ENCODE measurements around the gene ATN1. TPM values are rescaled to one million over a fixed set of nuclear protein-coding genes. Genes with fewer than 3 reads are reported as not detected.
A peak's percentile ranks its signal among the peaks of the same experiment; 100 is the strongest.

The ATN1 gene
- total and polyA plus RNA-seq, 2 of the 8 experiments (the other 6 are each of a cell fraction or from before 2014, with no cell fraction given), result 20.6 to 73.4 TPM

DNA sequence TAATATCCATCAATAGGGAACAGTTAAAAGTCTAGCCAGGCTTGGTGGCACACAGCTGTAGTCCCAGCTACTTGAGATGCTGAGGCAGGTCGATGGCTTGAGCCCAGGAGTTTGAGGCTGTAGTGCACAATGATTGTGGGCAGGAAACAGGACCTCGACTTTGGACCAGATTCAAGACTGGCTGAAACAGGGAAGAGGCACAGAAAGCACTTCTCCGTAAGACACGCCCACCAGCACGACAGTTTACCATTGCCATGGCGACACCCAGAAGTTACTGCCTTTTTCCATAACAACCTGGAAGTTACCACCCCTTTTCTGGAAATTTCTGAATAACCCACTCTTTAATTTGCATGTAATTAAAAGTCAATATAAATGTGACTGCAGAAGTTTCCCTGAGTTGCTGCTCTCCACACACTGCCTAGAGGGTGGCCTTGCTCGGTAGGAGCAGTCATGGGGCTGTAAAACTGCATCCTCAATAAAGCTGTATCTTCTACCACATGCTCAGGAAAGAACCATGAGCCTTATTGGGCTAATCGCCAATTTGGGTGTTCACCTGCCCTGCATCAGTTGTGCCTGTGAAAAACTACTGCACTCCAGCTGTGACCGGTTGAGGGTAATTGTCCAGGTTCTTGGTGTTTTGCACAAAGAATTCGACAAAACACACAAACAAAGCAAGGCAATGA lies 27.8 kb upstream of the ATN1 start:
- no peak for TF ChIP-seq EZH2 (IDR thresholded peaks at IDR 0.05; ENCODE audit: low read depth, low read length, severe bottlenecking)
- TF ChIP-seq SRF (IDR thresholded peaks at IDR 0.05; ENCODE audit: low read depth, low read length), result no peak
- TF ChIP-seq KDM1A (IDR thresholded peaks at IDR 0.05; ENCODE audit: borderline replicate concordance, low read length), result no peak
- no peak for TF ChIP-seq SP1 (IDR thresholded peaks at IDR 0.05; ENCODE audit: low read depth, low read length)
- TF ChIP-seq SAP30 (IDR thresholded peaks at IDR 0.05; ENCODE audit: insufficient read depth, insufficient replicate concordance, low read length), result no peak
- TF ChIP-seq YY1 (IDR thresholded peaks at IDR 0.05; ENCODE audit: low read depth, low read length), result no peak
- TF ChIP-seq SIX5 (IDR thresholded peaks at IDR 0.05; ENCODE audit: low read depth, low read length), result no peak
- no peak for TF ChIP-seq RFX5 (IDR thresholded peaks at IDR 0.05; ENCODE audit: borderline replicate concordance, low read depth, low read length)
- no peak for TF ChIP-seq POLR2AphosphoS5 (IDR thresholded peaks at IDR 0.05; ENCODE audit: low read depth, low read length)
- TF ChIP-seq SP2 (IDR thresholded peaks at IDR 0.05; ENCODE audit: low read length), result no peak
- TF ChIP-seq POU5F1 (IDR thresholded peaks at IDR 0.05; ENCODE audit: low read depth, low read length), result no peak
- no peak for TF ChIP-seq BRCA1 (IDR thresholded peaks at IDR 0.05; ENCODE audit: low read depth, low read length)
- TF ChIP-seq TCF12 (IDR thresholded peaks at IDR 0.05; ENCODE audit: low read depth, low read length), result no peak
- Histone ChIP-seq H2AK5ac (ENCODE audit: low read depth, low read length) (peak overlapping the region; percentile 42; the same call in 1 of the 2 replicates), H3K27me3 (replicated peaks in 1 of 4; ENCODE audit: control insufficient read depth in 3 of 4, extremely low read depth in 1 of 4, insufficient read depth in 3 of 4, low read length in 3 of 4) (no peaks in the 10 kb centered on the region), H3K23ac (ENCODE audit: insufficient read length) (no peak overlapping the region), H2BK15ac (ENCODE audit: low read length) (0 out of 2 replicates have a peak overlapping the region, but pooled peaks have one; percentile 63), H3K36me3 (ENCODE audit: control insufficient read depth in 2 of 4, insufficient read depth in 4 of 4, low read length in 3 of 4) (no peaks in the 10 kb centered on the region), H4K5ac (ENCODE audit: insufficient read length, low read depth, low read length) (no peak overlapping the region), H2BK5ac (ENCODE audit: low read depth, low read length) (no peak overlapping the region), H3K23me2 (ENCODE audit: low read depth, low read length) (peaks cover 2% of the 10 kb centered on the region; the same call in 1 of the 2 replicates), H3K79me1 (ENCODE audit: low read depth, low read length) (no peaks in the 10 kb centered on the region), H2BK12ac (ENCODE audit: low read depth, low read length) (no peak overlapping the region), H3K56ac (replicated peaks; ENCODE audit: insufficient read length, low read depth, low read length) (no peak overlapping the region), H4K8ac (ENCODE audit: extremely low read depth, insufficient read depth, low read length) (no peak overlapping the region), H2BK120ac (replicated peaks; ENCODE audit: low read depth, low read length) (no peak overlapping the region), H3K27ac (ENCODE audit: low read depth, low read length) (0 out of 2 replicates have a peak overlapping the region, but pooled peaks have one; percentile 43), H3K9ac (replicated peaks in 1 of 4; ENCODE audit: extremely low read depth in 1 of 4, low read depth in 3 of 4, low read length in 3 of 4) (no peak overlapping the region; a peak in 1 of 7 replicates), H3K14ac (ENCODE audit: insufficient read length) (no peak overlapping the region), H3K9me3 (ENCODE audit: insufficient read depth in 2 of 2, low read depth in 1 of 2, low read length in 1 of 2) (no peaks in the 10 kb centered on the region), H3K18ac (ENCODE audit: extremely low read depth, low read length) (no peak overlapping the region), H3K4me1 (replicated peaks in 1 of 4; ENCODE audit: control insufficient read depth in 3 of 4, insufficient read depth in 4 of 4, low read length in 3 of 4) (peaks cover 0 to 8% (median 6%) of the 10 kb centered on the region in 4 experiments; a peak in 5 of 7 replicates), H3K4me3 (ENCODE audit: extremely low read depth in 1 of 4, insufficient read depth in 2 of 4, low read depth in 3 of 4, low read length in 4 of 4) (no peak overlapping the region), H3K79me2 (ENCODE audit: control insufficient read depth in 1 of 2, insufficient read depth in 2 of 2, low read length in 2 of 2) (no peaks in the 10 kb centered on the region), H4K20me1 (replicated peaks in 1 of 2; ENCODE audit: control insufficient read depth in 1 of 2, insufficient read depth in 2 of 2, low read length in 2 of 2) (no peaks in the 10 kb centered on the region), H3K4ac (replicated peaks; ENCODE audit: insufficient read length, low read depth, low read length) (no peak overlapping the region), H3K4me2 (ENCODE audit: insufficient read depth in 1 of 2, low read depth in 2 of 2, low read length in 2 of 2) (no peak overlapping the region), H2BK20ac (ENCODE audit: low read length) (no peak overlapping the region), H2AFZ (ENCODE audit: low read length) (no peak overlapping the region), H4K91ac (replicated peaks; ENCODE audit: insufficient read length, low read length) (no peak overlapping the region)
- no peak for DNase-seq (ENCODE audit: low read depth in 1 of 2, low spot score in 2 of 2)
- no peak for FAIRE-seq
- ChIA-PET POLR2A (ENCODE audit: partially characterized antibody) (interaction anchor here (0.6 to 3.4 kb wide), 7 partner anchors 8 to 57 kb away, joined by 3 to 22 read pairs (median 4); partner anchors contain the start of genes C12orf57 and RNU7-1), CTCF (ENCODE audit: partially characterized antibody) (interaction anchor here (0.8 to 13.0 kb wide), 6 partner anchors 8 to 38 kb away, joined by 3 to 74 read pairs (median 11); partner anchors contain the start of genes ENO2, SPSB2 and TPI1)
- WGBS, 2 experiments (ENCODE audit: extremely low coverage in 1 of 2, insufficient coverage in 1 of 2, insufficient read length in 1 of 2, insufficient replicate concordance in 2 of 2, low coverage in 1 of 2, low lambda C conversion rate in 2 of 2, missing lambda C conversion rate in 1 of 2), result 84% methylated on average over 10 of the region's 10 CpGs; no CpG with 5 or more reads in 1 of the 2 experiments

Measured in H1 (cell line).